ENCODE measurements around the gene CHST15.

The CHST15 gene

GRCh38 chr10:124065382-124066125 is 27.8 kb downstream of the CHST15 start:
- DNase-seq (ENCODE audit: low read depth), result no peak

- no peak for DNase-seq (ENCODE audit: low read depth)
Observed at GRCh38 chr10:124064676-124065075, 28.7 kb downstream of the CHST15 start.

GRCh38 chr10:124063750-124064603 is 29.4 kb downstream of the CHST15 start:
- peak; percentile 50 for DNase-seq (ENCODE audit: low read depth)

GRCh38 chr10:124062390-124062789 is 31.0 kb downstream of the CHST15 start:
- no peak for DNase-seq (ENCODE audit: low read depth)

- DNase-seq (ENCODE audit: low read depth), result no peak
Observed at GRCh38 chr10:124061030-124061429, 32.4 kb downstream of the CHST15 start.

- DNase-seq (ENCODE audit: low read depth), result no peak
Observed at GRCh38 chr10:124060148-124060720, 33.2 kb downstream of the CHST15 start.

GRCh38 chr10:124059551-124059950 is 33.8 kb downstream of the CHST15 start:
- DNase-seq (ENCODE audit: low read depth), result no peak

- DNase-seq (ENCODE audit: low read depth), result no peak
Observed at GRCh38 chr10:124058346-124059003, 34.9 kb downstream of the CHST15 start.

GRCh38 chr10:124057601-124058000 is 35.8 kb downstream of the CHST15 start:
- no peak for DNase-seq (ENCODE audit: low read depth)

GRCh38 chr10:124056337-124056980 is 36.9 kb downstream of the CHST15 start:
- no peak for DNase-seq (ENCODE audit: low read depth)

GRCh38 chr10:124053971-124054370 is 39.4 kb downstream of the CHST15 start:
- DNase-seq (ENCODE audit: low read depth), result no peak

- no peak for DNase-seq (ENCODE audit: low read depth)
Observed at GRCh38 chr10:124052561-124052960, 40.8 kb downstream of the CHST15 start.

GRCh38 chr10:124050021-124051015 is 43.1 kb downstream of the CHST15 start:
- DNase-seq (ENCODE audit: low read depth), result no peak

- peak; percentile 16 for DNase-seq (ENCODE audit: low read depth)
Observed at GRCh38 chr10:124049484-124049883, 43.9 kb downstream of the CHST15 start.

GRCh38 chr10:124048371-124049290 is 44.8 kb downstream of the CHST15 start:
- no peak for DNase-seq (ENCODE audit: low read depth)

GRCh38 chr10:124047427-124048152 is 45.8 kb downstream of the CHST15 start:
- DNase-seq (ENCODE audit: low read depth), result no peak

- DNase-seq (ENCODE audit: low read depth), result no peak
Observed at GRCh38 chr10:124045801-124046355, 47.5 kb downstream of the CHST15 start.

- DNase-seq (ENCODE audit: low read depth), result no peak
Observed at GRCh38 chr10:124045276-124045675, 48.1 kb downstream of the CHST15 start.
